ENCODE measurements around the gene SLC18A2. TPM values are rescaled to one million over a fixed set of nuclear protein-coding genes. Genes with fewer than 3 reads are reported as not detected.

Gene SLC18A2
- polyA plus RNA-seq (2012; ENCODE audit: insufficient read depth, insufficient read length) = 3.5 TPM

DNA sequence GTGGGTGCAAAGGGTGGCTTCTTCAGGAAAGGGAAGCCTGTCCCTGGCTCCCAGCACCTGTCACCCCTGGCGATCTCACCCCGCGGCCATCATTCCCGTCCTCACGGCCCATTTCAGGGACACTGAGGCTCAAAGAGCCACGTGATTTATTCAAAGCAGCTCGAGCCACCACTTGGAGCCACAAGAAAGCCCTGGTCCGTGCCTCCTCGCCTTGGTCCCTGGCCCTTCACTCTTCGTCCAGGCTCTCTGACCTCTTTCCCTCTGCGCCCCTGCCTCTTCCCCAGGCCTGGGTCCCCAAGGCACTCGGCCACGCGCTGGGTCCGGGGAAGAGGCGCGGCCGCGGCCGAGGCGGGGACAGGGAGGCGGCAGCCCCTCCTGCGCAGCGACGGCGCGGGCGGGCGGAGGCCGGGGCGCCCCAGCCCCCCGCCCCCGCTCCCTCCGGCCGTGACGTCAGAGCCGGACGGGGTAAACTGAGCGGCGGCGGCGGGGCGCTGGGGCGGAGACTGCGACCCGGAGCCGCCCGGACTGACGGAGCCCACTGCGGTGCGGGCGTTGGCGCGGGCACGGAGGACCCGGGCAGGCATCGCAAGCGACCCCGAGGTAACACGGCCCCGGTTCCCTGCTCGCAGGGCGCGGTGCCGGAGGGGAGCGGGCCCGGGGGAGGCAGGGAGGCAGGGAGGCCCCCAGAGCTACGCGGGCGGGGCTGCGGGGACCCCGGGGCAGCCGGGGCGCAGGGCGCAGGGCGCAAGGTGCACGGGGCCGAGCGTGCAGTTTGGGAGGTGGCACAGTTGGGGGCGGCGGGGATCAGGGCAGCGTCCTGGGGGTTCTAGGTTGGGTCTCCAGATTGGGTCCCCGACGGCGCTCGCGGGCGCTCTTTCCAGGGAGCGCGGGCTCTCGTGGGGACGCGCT is at the start of gene SLC18A2:
Gene SLC18A2 (plus strand): TSS at position 494 of the 909 bp plus-strand sequence. CDS start 580 bp downstream, outside the sequence.
- DNase-seq (ENCODE audit: low read depth, low spot score) = no peak
- peak within 1 kb of the TSS; percentile 20 for H3K4me3 ChIP-seq (ENCODE audit: low read length)

DNA sequence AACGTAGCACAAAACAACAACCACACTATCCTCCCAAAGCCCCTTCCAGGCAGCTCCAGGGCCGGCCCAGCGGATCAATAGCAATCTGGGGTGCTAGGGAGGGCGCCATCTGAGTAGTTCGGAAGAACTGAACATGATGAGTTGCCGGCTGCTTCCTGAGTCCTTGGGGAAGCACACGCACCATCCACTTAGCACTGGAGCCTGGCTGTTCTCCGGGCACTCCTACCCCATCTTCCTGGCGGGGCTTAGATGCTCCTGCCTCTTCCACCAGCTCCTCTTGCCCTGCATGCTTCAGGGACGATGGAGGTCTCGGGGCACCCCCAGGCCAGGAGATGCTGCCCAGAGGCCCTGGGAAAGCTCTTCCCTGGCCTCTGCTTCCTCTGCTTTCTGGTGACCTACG is 43.7 kb upstream of the SLC18A2 start, which contains the start of gene KCNK18:
Gene KCNK18 (plus strand): TSS at position 301 of the 400 bp plus-strand sequence. CDS start 0 bp downstream, at position 301.
- DNase-seq (ENCODE audit: low read depth, low spot score) = no peak
- no peak within 1 kb of the TSS for H3K4me3 ChIP-seq (ENCODE audit: low read length)

DNA sequence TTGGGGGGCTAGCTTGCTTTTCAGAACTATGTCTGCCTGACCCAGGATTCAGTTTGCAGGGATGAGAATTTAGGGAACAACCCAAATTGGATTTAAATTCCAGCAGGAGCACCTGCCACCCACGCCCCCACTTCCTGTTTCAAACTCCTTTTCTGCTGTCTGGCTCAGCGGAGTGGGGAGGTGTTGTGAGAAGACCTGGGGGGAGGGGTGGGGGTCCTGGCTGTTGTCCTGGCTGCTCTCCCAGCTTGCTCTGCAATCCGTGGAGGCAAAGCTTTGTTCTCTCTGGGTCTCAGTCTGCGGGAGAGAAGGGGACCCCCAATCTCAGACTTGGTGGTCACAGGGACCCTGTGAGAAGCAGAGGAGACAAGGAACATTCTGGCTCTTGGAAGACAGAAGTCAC is 42.8 kb upstream of the SLC18A2 start:
- DNase-seq (ENCODE audit: low read depth, low spot score) = no peak
- no peak overlapping the region for H3K4me3 ChIP-seq (ENCODE audit: low read length)

DNA sequence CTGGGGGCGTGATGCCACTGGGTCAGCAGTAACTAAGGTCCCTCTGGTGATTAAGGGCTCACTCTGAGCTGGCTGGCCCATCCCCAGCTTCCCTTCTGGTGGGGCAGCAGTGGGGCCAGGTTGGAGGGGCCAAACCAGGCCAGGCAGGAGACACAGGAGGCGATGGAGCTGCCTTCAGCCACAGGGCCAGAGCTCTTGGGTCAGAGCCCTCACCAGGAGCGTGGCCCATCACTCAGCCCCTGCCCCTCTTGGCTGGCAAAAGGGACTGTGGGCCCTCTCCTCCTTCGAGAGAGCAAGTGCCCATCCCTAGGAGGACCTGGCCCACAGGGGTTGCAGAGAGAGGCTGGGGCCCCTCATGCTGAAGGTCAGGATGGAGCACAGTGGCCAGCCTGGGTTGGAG is 39.1 kb upstream of the SLC18A2 start:
- no peak overlapping the region for H3K4me3 ChIP-seq (ENCODE audit: low read length)
- no peak for DNase-seq (ENCODE audit: low read depth, low spot score)

DNA sequence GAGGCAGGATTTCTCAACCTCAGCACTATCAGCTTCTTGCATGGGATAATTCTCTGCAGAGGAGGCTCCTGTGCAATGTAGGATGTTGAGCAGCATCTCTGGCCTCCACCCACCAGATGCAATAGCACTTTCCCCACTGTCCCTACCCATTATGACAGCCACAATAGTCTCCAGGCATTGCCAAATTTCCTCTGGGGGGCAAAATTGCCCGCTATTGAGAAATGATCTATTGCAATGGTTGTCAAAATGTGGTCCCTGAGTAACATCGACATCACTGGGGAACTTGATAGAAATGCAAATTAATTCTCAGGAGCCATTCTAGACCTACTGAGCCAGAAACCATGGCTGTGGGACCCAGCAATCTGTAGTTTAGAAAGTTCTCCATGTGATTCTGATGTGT is 36.6 kb upstream of the SLC18A2 start:
- DNase-seq (ENCODE audit: low read depth, low spot score) = no peak
- H3K4me3 ChIP-seq (ENCODE audit: low read length) = no peak overlapping the region

DNA sequence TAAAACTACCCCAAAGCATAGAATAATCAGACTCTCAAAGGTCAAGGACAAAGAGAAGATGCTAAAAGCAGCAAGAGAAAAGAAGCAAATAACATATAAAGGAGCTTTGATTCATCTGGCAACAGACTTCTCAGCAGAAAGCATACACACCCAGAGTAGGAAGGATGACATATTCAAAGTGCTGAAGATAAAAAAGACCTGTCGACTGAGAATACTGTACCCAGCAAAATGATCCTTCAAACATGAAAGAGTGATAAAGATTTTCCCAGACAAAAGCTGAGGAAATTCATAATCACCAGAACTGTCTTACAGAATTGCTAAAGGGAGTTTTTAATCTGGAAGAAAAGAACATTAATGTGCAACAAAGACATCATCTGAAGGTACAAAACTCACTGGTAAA is 28.7 kb upstream of the SLC18A2 start:
- no peak overlapping the region for H3K4me3 ChIP-seq (ENCODE audit: low read length)
- DNase-seq (ENCODE audit: low read depth, low spot score) = no peak

DNA sequence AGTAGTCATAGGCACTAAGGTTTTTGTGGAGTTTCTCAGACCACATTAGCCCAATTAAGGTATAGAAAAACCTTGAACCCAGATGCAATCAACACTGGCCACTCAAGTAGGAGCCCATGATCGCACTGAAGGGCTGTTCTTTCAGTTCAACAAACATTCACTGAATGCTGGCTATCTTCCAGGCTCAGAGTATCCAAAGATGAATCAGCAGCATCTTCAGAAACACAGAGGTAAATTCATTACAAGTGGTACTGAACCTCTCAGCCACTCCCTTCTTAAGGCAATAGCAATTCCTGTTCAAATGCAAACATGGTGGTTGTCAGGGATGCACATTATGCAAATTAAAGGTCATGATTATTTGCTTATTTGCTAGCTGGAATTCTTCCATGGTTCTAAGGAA is 26.5 kb upstream of the SLC18A2 start:
- H3K4me3 ChIP-seq (ENCODE audit: low read length) = no peak overlapping the region
- no peak for DNase-seq (ENCODE audit: low read depth, low spot score)

DNA sequence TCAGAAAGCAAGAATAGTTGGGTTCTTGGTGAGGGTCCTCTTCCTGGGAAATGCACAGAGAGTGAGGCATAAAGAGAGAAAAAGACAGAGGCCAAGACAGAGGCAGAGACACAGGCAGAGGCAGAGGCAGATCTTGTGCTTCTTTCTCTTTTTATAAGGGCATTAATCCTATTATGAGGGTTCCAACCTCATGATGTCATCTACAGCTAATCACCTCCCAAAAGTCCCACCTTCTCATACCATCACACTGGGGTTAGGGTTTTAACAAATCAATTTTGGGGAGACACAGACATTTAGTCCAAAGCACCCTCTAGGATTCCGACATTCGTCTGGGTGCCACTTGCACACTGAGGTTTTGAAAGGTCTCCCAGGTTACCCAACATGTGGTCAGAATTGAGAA is 25.8 kb upstream of the SLC18A2 start:
- DNase-seq (ENCODE audit: low read depth, low spot score) = no peak
- no peak overlapping the region for H3K4me3 ChIP-seq (ENCODE audit: low read length)

DNA sequence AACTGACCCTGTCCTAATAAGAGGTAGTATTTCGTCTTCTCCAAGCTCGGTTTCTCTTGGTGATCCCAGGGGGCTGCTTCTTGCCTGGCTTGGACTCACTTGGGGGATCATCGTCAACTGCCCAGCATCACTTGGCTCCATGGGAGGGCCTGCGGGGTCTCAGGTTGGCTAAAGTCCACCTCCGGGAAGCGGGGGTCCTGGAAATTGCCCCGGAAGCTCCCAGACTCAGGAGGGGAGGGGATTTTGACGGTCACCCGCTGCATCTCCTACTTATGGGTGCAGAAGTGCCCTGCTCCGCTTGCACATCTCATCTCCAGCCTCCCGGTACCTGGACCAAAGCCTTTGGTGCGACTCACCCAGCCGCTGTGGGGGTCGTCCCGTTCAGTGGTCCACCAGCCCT is 24.9 kb upstream of the SLC18A2 start:
- H3K4me3 ChIP-seq (ENCODE audit: low read length) = peak overlapping the region; percentile 48
- DNase-seq (ENCODE audit: low read depth, low spot score) = no peak

DNA sequence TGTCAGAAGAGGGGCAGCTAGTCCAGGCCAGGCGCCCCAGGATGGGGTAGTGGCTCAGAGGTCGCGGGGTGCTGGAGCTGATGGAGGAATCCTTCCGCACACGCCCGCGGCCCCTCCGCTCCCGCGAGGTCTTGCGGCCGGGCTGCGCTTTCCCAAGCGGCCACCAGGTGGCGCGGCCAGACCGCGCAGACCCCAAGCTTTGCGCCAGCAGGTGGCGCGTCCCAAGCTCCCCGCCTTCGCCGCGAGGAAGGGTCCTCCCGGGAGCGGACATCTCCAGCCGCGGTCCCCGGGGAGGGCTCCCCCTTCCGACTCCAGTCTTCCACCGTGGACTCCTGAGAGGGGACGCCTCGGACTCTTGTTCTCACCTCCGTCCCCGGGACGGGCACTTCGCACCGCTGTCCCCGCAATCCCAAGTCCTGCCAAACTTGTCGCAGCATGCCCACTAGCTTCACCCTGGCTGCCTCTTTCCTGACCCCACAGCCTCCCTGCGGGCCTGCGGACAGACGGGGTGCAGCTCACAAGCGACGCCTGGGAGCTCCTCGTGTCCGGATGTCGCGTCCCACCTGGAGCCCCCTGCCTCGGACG is 24.2 kb upstream of the SLC18A2 start:
- peak overlapping the region; percentile 48 for H3K4me3 ChIP-seq (ENCODE audit: low read length)
- DNase-seq (ENCODE audit: low read depth, low spot score) = peak; percentile 59

DNA sequence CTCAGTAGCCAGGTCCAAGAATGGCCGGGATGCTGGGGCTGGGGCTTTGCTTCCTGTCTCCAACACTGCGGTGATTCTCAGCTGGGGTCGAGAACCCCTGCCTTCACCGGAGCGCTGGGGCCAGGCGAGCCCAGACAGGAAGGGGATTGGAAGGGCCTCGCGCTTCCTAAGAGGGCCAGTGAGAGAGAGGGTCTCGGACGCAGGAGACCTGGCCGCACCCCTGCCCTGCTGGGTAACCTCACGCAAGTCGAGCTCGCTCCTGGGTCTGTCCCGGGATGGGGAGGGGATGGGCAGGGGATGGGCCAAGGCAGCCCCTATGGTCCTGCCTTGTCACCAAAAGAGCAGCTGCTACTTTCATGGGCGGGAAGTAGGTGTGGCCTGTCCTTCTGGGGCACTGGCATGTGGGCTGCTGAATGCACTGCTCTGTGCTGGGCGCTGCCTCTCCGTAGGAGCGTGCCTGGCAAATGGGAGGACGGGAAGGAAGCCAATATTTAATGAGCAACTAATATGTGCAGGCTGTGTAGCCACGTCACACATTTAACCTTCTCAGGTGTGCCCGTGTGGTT is 23.6 kb upstream of the SLC18A2 start:
- peak overlapping the region; percentile 48 for H3K4me3 ChIP-seq (ENCODE audit: low read length)
- no peak for DNase-seq (ENCODE audit: low read depth, low spot score)

DNA sequence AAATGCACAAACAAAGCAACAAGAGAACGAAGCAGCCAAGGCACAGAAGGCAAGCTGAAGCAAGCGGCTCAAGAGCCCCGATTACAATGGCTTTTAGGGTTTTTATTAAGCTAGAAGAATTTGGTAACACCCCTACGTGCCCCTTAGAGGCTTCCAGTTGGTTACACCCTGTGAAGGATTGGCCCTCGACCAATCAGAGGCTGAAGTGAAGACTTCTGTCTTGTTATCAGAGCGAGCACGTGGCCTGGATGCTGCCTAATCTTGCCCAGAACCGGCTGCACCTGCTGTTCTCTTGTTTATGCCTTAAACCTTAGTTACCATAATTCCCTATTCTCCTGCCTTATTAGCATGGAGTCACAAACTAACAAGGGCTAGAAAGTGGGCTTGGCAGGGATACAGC is 22.3 kb upstream of the SLC18A2 start:
- no peak overlapping the region for H3K4me3 ChIP-seq (ENCODE audit: low read length)
- no peak for DNase-seq (ENCODE audit: low read depth, low spot score)

DNA sequence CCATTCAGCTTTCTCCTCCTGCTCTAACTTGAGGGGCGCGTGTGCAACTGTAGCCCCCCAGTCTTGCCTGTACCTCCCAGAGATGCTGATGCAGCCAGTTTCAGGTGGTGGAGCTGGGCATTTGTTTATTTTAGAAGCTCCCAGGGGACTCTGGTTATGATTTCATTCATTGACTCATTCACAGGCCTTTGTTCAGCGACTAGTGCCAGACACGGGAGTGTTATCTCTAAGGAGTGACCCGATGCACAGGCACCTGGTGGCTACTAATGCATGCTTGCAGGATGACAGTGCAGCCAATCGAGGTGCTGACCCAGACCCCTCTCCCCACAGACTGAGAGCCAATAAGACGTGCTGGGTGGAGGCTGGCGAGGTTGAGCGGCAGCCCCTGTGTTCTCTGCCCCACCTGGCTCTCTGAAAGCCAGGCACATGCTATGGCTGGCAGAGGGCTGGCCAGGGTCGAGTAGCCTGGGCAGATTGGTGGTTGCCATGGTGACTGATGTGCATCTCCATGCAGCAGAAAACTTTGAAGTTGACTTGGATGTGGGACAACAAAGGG is 19.7 kb upstream of the SLC18A2 start:
- no peak overlapping the region for H3K4me3 ChIP-seq (ENCODE audit: low read length)
- no peak for DNase-seq (ENCODE audit: low read depth, low spot score)

DNA sequence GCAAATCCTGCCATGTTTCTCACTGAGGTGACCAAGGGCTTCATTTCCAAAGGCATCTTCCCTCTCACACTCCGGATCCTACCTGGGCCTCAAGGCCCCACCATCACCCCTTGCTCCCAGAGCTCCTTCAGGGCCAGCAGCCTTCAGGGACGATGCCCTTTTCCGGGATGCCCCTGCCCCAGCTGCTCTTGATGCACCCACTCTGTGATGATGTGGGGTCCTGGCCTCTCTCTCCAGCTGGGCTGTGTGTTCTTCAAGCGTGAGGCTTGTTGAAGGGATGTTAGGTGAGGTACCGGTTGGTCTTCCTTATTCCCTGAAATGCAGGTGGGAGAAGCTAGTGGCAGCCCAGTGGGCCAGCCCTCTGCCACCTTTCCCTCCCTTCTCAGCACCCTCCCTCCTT is 18.4 kb upstream of the SLC18A2 start:
- no peak for DNase-seq (ENCODE audit: low read depth, low spot score)
- no peak overlapping the region for H3K4me3 ChIP-seq (ENCODE audit: low read length)

DNA sequence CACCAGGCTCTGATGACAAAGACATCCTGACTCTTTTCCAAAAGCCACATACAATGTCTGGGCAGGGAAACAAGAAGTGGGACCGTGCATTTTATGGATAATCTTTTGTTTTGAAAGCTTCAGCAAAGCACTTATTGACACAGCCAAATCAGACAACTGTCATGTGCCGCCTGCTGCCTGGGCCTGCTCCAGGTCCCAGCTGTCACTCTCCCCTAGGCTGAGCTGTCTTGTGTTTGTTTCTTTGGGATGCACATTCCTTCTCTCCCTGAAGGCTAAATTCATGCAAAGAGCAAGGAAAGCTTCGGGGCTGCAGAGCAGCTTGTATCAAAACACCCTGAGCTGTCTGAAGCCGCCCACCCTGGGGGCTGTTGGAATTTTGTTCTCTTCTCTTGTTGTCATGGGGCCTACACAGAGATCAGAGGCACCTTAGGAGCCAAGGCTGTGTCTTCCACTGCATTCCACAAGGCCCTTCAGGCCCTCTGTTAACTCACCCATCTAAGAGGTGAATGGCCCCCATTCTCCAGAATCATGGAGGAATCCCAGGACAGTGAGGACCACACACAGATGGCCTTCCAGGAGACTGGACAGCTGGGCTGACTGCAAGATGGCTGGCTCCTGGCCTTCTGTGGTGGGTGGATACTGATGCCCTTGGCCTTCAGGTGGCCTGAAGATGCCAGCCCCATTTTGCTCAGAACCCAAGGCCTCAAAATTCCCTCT is 17.8 kb upstream of the SLC18A2 start:
- DNase-seq (ENCODE audit: low read depth, low spot score) = no peak
- H3K4me3 ChIP-seq (ENCODE audit: low read length) = no peak overlapping the region

DNA sequence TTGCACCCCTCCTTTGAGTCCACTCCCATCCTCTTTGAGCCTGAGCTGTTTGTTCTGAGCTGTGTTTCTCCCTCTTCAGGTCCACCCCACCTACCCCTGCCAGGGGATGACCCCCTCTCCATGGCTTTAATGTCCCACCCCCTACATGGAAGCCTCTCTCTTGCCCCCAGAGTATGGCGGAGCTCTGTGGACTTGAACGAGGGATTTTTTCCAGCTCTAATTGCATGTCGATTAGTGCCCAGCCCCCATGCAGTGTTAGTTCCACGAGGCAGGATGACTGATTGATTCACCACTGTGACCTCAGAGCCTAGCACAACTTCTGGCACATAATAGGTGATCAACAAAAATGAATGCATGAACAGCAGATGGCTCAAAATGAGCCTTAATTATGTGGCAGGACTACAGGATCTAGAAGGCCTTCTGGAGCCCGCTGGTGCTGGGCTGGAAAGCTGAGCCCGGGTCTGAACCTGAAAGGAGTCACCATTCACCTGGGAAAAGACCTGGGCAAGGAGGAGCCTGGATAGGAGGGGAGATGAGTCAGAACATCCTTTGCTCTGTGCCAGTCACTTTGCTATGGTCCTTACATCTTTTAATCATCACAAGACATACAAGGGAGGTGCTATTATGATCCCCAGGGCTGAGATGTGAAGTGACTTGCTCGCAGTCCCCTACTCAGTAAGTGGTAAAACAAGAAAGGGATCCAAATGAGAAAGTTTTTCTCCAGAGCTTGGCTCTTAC is 17.1 kb upstream of the SLC18A2 start:
- no peak for DNase-seq (ENCODE audit: low read depth, low spot score)
- H3K4me3 ChIP-seq (ENCODE audit: low read length) = no peak overlapping the region

DNA sequence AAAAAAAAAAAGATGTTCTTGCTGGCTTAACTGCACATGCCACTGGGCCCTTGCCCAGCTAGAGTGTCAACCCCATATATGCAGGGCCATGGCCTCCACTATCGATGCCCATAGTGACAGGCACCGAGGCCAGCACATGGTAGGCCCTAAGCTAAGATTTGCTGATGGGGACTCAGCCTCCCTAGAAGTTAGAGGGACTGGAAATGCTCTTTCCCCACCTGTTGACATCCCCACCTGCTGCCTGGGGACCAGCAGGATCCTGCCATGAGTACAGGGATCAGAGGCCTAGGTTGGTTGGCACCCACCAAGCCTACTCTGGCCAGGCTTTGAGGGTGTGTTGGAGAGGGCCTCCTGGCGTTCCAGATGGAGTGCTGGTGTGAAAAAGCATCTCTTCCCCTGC is 16.0 kb upstream of the SLC18A2 start:
- no peak overlapping the region for H3K4me3 ChIP-seq (ENCODE audit: low read length)
- DNase-seq (ENCODE audit: low read depth, low spot score) = no peak

DNA sequence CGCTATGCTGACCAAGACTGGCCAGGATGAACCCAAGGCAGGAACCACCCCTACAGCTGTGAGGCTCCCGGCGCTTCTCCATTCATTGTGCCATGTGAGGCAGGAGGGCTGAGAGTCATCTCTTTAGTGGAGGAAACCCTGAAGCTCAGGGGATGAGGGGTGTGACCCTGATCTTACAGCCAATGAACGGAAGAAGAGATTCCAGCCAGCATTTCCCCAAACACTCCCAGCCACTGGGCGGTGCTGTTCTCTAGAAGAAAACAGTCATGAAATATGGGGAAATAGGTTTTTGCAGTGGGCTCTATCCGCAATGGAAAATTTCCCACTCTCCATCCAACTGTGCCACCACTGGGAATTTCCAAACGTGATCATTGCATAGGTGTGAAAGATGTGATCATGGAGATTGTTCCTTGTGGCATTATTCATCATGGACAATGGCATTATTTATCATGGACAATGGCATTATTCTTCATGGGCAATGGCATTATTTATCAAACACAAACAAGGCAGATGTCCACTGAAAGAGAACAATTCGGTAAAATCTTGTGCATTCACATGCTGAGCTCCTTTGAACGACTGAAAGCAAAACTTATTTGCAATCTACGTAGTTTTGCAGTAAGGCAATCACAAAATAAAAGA is 14.0 kb upstream of the SLC18A2 start:
- H3K4me3 ChIP-seq (ENCODE audit: low read length) = no peak overlapping the region
- peak; percentile 65 for DNase-seq (ENCODE audit: low read depth, low spot score)

All from Jurkat, Clone E6-1 (cell line).